Mesenchymal stem cell (in vitro differentiated cells and primary cell): Measurements from ENCODE around the gene KRTAP25-1.

Experiments
- DNase-seq: peaks from one replicate; pipeline ENCODE4 v3.0.0-alpha.2; 2013
- H2AFZ ChIP-seq: one replicate; pipeline ENCODE4 v1.6.1; 2013; ENCODE audit warnings: low read depth, mild to moderate bottlenecking, control low read depth, inconsistent platforms, low read length, moderate library complexity
- H2AK5ac ChIP-seq: 2 replicates; pipeline ENCODE4 v1.6.1; 2013; ENCODE audit warnings: low read length, moderate library complexity, mild to moderate bottlenecking, inconsistent platforms; ENCODE audit not compliant: severe bottlenecking
- H2BK120ac ChIP-seq: one replicate; pipeline ENCODE4 v1.6.1; 2013; ENCODE audit warnings: low read depth, mild to moderate bottlenecking, inconsistent platforms, low read length, moderate library complexity
- H2BK12ac ChIP-seq, 2 experiments: one replicate each; pipeline ENCODE4 v1.6.1; 2013; ENCODE audit warnings: inconsistent platforms in 2 of 2, low read length in 2 of 2, mild to moderate bottlenecking in 2 of 2, moderate library complexity in 2 of 2, control low read depth in 1 of 2
- H2BK15ac ChIP-seq: one replicate; pipeline ENCODE4 v1.6.1; 2013; ENCODE audit warnings: mild to moderate bottlenecking, low read depth, inconsistent platforms; ENCODE audit not compliant: poor library complexity, severe bottlenecking
- H2BK5ac ChIP-seq: 2 replicates; pipeline ENCODE4 v1.6.1; 2013; ENCODE audit warnings: low read depth, mild to moderate bottlenecking, low read length, control low read depth, inconsistent platforms; ENCODE audit not compliant: poor library complexity, severe bottlenecking
- H3K14ac ChIP-seq, 2 experiments: one replicate each; pipeline ENCODE4 v1.6.1; 2013; ENCODE audit warnings: inconsistent platforms in 2 of 2, low read length in 2 of 2, control low read depth in 1 of 2, mild to moderate bottlenecking in 1 of 2, moderate library complexity in 1 of 2
- H3K18ac ChIP-seq, 2 experiments: one replicate each; pipeline ENCODE4 v1.6.1; 2013; ENCODE audit warnings: inconsistent platforms in 2 of 2, low read length in 2 of 2, control low read depth in 1 of 2, low read depth in 1 of 2, mild to moderate bottlenecking in 1 of 2
- H3K23ac ChIP-seq, 2 experiments: one replicate each; pipeline ENCODE4 v1.6.1; 2013; ENCODE audit warnings: inconsistent platforms in 2 of 2, low read length in 2 of 2, mild to moderate bottlenecking in 2 of 2, moderate library complexity in 2 of 2, control low read depth in 1 of 2
- H3K27ac ChIP-seq: 2 replicates; pipeline ENCODE4 v1.5.1; 2013; ENCODE audit warnings: mild to moderate bottlenecking, moderate library complexity, low read length, control low read depth, inconsistent platforms; ENCODE audit not compliant: poor library complexity, severe bottlenecking
- H3K27me3 ChIP-seq, 2 experiments: 2 replicates each; pipeline versions ENCODE4 v1.6.1 to v1.7.0; 2013; ENCODE audit warnings: low read length in 2 of 2, mild to moderate bottlenecking in 2 of 2, moderate library complexity in 2 of 2, control low read depth in 1 of 2, inconsistent platforms in 1 of 2; ENCODE audit not compliant: control insufficient read depth in 1 of 2, insufficient read depth in 1 of 2
- H3K36me3 ChIP-seq, 2 experiments: 2 replicates each; pipeline versions ENCODE4 v1.6.1 to v1.7.0; 2013; ENCODE audit warnings: low read length in 2 of 2, control low read depth in 1 of 2, inconsistent platforms in 1 of 2, low read depth in 1 of 2, mild to moderate bottlenecking in 1 of 2; ENCODE audit not compliant: insufficient read depth in 2 of 2, control insufficient read depth in 1 of 2
- H3K4ac ChIP-seq, 2 experiments: one replicate each; pipeline ENCODE4 v1.6.1; 2013; ENCODE audit warnings: inconsistent platforms in 2 of 2, low read length in 2 of 2, mild to moderate bottlenecking in 2 of 2, moderate library complexity in 2 of 2, control low read depth in 1 of 2, low read depth in 1 of 2
- H3K4me1 ChIP-seq: 2 replicates; pipeline ENCODE4 v1.6.1; 2013; ENCODE audit warnings: low read depth, low read length, control low read depth; ENCODE audit not compliant: control insufficient read depth, insufficient read depth
- H3K4me2 ChIP-seq: 2 replicates; pipeline ENCODE4 v1.6.1; 2013; ENCODE audit warnings: low read length, mild to moderate bottlenecking, inconsistent platforms; ENCODE audit not compliant: poor library complexity, severe bottlenecking
- H3K4me3 ChIP-seq, 2 experiments: 2 replicates each; pipeline versions ENCODE4 v1.5.1 to v1.7.0; 2013; ENCODE audit warnings: low read length in 2 of 2, mild to moderate bottlenecking in 2 of 2, control low read depth in 1 of 2, low read depth in 1 of 2; ENCODE audit not compliant: insufficient read depth in 1 of 2
- H3K79me1 ChIP-seq: replicated peaks from 2 replicates; pipeline ENCODE4 v1.6.1; 2013; ENCODE audit warnings: mild to moderate bottlenecking, control low read depth, low read length, inconsistent platforms; ENCODE audit not compliant: poor library complexity, severe bottlenecking
- H3K9ac ChIP-seq: 2 replicates; pipeline ENCODE4 v1.7.0; 2013; ENCODE audit warnings: mild to moderate bottlenecking, low read length, moderate library complexity
- H3K9me3 ChIP-seq: 2 replicates; pipeline ENCODE4 v1.7.0; 2013; ENCODE audit warnings: mild to moderate bottlenecking, low read length; ENCODE audit not compliant: control insufficient read depth
- H4K8ac ChIP-seq: one replicate; pipeline ENCODE4 v1.6.1; 2013; ENCODE audit warnings: inconsistent platforms, mild to moderate bottlenecking, low read length, moderate library complexity
- H4K91ac ChIP-seq: one replicate; pipeline ENCODE4 v1.6.1; 2013; ENCODE audit warnings: mild to moderate bottlenecking, low read length, inconsistent platforms
- WGBS: methylation state at CpG from one replicate; pipeline ENCODE4 v1.1.7; 2013; ENCODE audit warnings: mixed read lengths; 5-methylcytosine and 5-hydroxymethylcytosine counted together

Gene KRTAP25-1

GRCh38 chr21:30245061-30245460 lies 44.3 kb downstream of the KRTAP25-1 start:
- Histone ChIP-seq H2BK5ac (no peak overlapping the region), H3K4me2 (no peak overlapping the region), H3K79me1 (no peaks in the 10 kb centered on the region), H3K9ac (no peak overlapping the region), H3K14ac (no peak overlapping the region), H3K4me3 (no peak overlapping the region), H3K18ac (no peak overlapping the region), H3K9me3 (no peaks in the 10 kb centered on the region), H2BK12ac (no peak overlapping the region), H2BK120ac (no peak overlapping the region), H3K36me3 (no peaks in the 10 kb centered on the region), H2AK5ac (no peak overlapping the region), H3K27me3 (no peaks in the 10 kb centered on the region), H2BK15ac (no peak overlapping the region), H2AFZ (no peak overlapping the region), H4K91ac (no peak overlapping the region), H3K4ac (no peak overlapping the region), H3K23ac (no peak overlapping the region), H4K8ac (no peak overlapping the region), H3K4me1 (no peaks in the 10 kb centered on the region), H3K27ac (no peak overlapping the region)
- DNase-seq: no peak

DNA sequence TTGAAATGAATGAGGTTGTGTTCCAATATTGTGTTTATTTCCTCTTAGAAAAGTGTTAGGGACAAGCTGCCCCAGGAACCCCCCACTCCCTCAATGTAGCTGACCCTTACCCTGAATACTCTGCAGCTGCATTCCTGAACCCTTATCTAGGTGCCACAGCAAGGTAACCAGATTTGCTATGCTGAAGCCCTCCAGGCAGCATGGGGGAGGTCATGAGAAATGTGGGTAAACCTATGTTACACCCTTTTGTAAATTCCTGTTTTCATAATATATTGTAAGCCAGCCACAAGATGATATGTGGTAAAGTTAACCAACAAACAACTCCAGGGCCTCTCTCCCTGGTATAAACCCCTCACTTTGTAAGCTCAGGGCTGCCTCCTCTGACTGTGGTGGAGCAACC lies 45.6 kb downstream of the KRTAP25-1 start:
- no peak overlapping the region for H3K4me3 ChIP-seq
- no peak overlapping the region for H2BK120ac ChIP-seq

DNA sequence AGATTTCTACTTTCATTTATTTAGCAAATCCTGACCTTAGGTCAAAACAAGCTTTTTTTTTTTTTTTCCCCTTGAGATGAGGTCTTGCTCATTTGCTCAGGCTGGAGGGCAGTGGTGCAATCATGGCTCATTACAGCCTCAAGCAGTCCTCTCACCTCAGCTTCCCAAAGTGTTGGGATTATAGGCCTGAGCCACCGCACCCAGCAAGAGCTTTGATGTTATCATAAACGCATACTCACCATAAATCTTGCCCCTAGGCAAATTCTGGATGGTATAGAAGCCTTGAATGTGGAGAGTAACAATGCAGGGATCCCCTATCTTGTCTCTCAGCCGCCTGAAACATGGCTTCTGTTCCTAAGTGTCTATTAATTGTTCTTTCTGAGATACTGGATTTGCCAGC lies 48.7 kb downstream of the KRTAP25-1 start:
- Histone ChIP-seq H2AFZ (no peak overlapping the region), H3K27me3 (no peaks in the 10 kb centered on the region), H3K4ac (no peak overlapping the region), H4K91ac (no peak overlapping the region), H3K14ac (no peak overlapping the region), H4K8ac (no peak overlapping the region), H3K27ac (no peak overlapping the region), H3K9ac (no peak overlapping the region), H3K4me3 (no peak overlapping the region), H3K23ac (no peak overlapping the region), H2BK5ac (no peak overlapping the region), H2BK15ac (no peak overlapping the region), H2AK5ac (no peak overlapping the region), H3K4me2 (no peak overlapping the region), H3K4me1 (no peaks in the 10 kb centered on the region), H2BK12ac (no peak overlapping the region), H3K79me1 (no peaks in the 10 kb centered on the region), H3K36me3 (no peaks in the 10 kb centered on the region), H3K9me3 (no peaks in the 10 kb centered on the region), H3K18ac (no peak overlapping the region), H2BK120ac (no peak overlapping the region)
- no peak for DNase-seq
- WGBS: 60% methylated on average over 1 of the region's 3 CpGs

More for the DNA sequence above, 45.6 kb downstream of the KRTAP25-1 start:
- H4K8ac ChIP-seq: no peak overlapping the region
- no peak overlapping the region for H3K4me2 ChIP-seq
- no peak overlapping the region for H3K14ac ChIP-seq
- no peaks in the 10 kb centered on the region for H3K4me1 ChIP-seq
- no peak for DNase-seq
- H3K23ac ChIP-seq: no peak overlapping the region
- H2AK5ac ChIP-seq: no peak overlapping the region
- H3K18ac ChIP-seq: no peak overlapping the region
- no peaks in the 10 kb centered on the region for H3K79me1 ChIP-seq
- no peaks in the 10 kb centered on the region for H3K9me3 ChIP-seq
- H2BK12ac ChIP-seq: no peak overlapping the region
- no peak overlapping the region for H3K27ac ChIP-seq
- no peak overlapping the region for H3K4ac ChIP-seq
- H3K9ac ChIP-seq: no peak overlapping the region
- no peak overlapping the region for H2AFZ ChIP-seq
- no peak overlapping the region for H2BK15ac ChIP-seq
- H2BK5ac ChIP-seq: no peak overlapping the region
- no peaks in the 10 kb centered on the region for H3K27me3 ChIP-seq
- H4K91ac ChIP-seq: no peak overlapping the region
- no peaks in the 10 kb centered on the region for H3K36me3 ChIP-seq
